OCI-LY1 (cell line): Measurements from ENCODE around the gene LSM11.

Experiments used
- H2AFZ ChIP-seq: fragments of 200-600 bp; sonication (generic), shearing (Covaris generic); 2 replicates; pipeline ENCODE4 v1.6.0; 2014; ENCODE audit warnings: antibody characterized with exemption, mild to moderate bottlenecking, low read length
- H3F3A ChIP-seq: fragments of 200-600 bp; sonication (generic), shearing (Covaris generic); 2 replicates; pipeline ENCODE4 v1.6.0; 2014; ENCODE audit warnings: mild to moderate bottlenecking, antibody characterized with exemption, low read length, moderate library complexity; ENCODE audit not compliant: insufficient read depth
- H3K27ac ChIP-seq: fragments of 200-600 bp; sonication (generic); 2 replicates; pipeline ENCODE4 v1.5.1; 2014; ENCODE audit warnings: low read length, mixed run types, mild to moderate bottlenecking, low read depth; ENCODE audit not compliant: poor library complexity, severe bottlenecking
- H3K27me3 ChIP-seq: fragments of 200-600 bp; sonication (generic); 2 replicates; pipeline ENCODE4 v1.6.0; 2014; ENCODE audit warnings: antibody characterized with exemption, mild to moderate bottlenecking, low read length, moderate library complexity; ENCODE audit not compliant: insufficient read depth
- H3K36me3 ChIP-seq: fragments of 200-600 bp; sonication (generic); 2 replicates; pipeline ENCODE4 v1.6.1; 2014; ENCODE audit warnings: mild to moderate bottlenecking, antibody characterized with exemption, low read length, moderate library complexity, mixed read lengths; ENCODE audit not compliant: insufficient read depth
- H3K4me1 ChIP-seq: fragments of 200-600 bp; sonication (generic); 2 replicates; pipeline ENCODE4 v1.5.1; 2014; ENCODE audit warnings: mild to moderate bottlenecking, low read length, moderate library complexity; ENCODE audit not compliant: insufficient read depth, severe bottlenecking
- H3K4me2 ChIP-seq: fragments of 200-600 bp; sonication (generic), shearing (Covaris generic); 2 replicates; pipeline ENCODE4 v1.6.1; 2014; ENCODE audit warnings: low read length
- H3K4me3 ChIP-seq: fragments of 200-600 bp; sonication (generic); 2 replicates; pipeline ENCODE4 v1.5.1; 2014; ENCODE audit warnings: low read length, low read depth, mild to moderate bottlenecking, mixed read lengths; ENCODE audit not compliant: poor library complexity, severe bottlenecking
- H3K79me2 ChIP-seq: fragments of 200-600 bp; shearing (Covaris generic); 2 replicates; pipeline ENCODE4 v1.6.1; 2016; ENCODE audit warnings: mixed run types, low read length, mixed read lengths; ENCODE audit not compliant: insufficient read depth
- H3K9ac ChIP-seq: fragments of 200-600 bp; sonication (generic), shearing (Covaris generic); 2 replicates; pipeline ENCODE4 v1.6.1; 2014; ENCODE audit warnings: mild to moderate bottlenecking, low read length, mixed read lengths
- H3K9me2 ChIP-seq: fragments of 200-600 bp; sonication (generic), shearing (Covaris generic); 2 replicates; pipeline ENCODE4 v1.6.1; 2014; ENCODE audit warnings: low read depth, mild to moderate bottlenecking, low read length, mixed read lengths
- H3K9me3 ChIP-seq: fragments of 200-600 bp; shearing (Covaris generic); 2 replicates; pipeline ENCODE4 v1.6.1; 2014; ENCODE audit warnings: low read length, mixed read lengths
- H4K20me1 ChIP-seq: fragments of 200-600 bp; sonication (generic), shearing (Covaris generic); 2 replicates; pipeline ENCODE4 v1.6.0; 2016; ENCODE audit warnings: mild to moderate bottlenecking, low read length; ENCODE audit not compliant: insufficient read depth
- CTCF ChIP-seq: fragments of 200-600 bp; sonication (generic), shearing (Covaris generic); IDR thresholded peaks from 2 replicates; pipeline ENCODE4 v1.5.1; 2017; ENCODE audit warnings: mild to moderate bottlenecking, antibody characterized with exemption, low read length, moderate library complexity, mixed read lengths
- EZH2 ChIP-seq: fragments of 200-600 bp; sonication (generic), shearing (Covaris generic); IDR thresholded peaks from 2 replicates; pipeline ENCODE4 v1.8.0; 2017; ENCODE audit warnings: borderline replicate concordance, mixed run types, mild to moderate bottlenecking, antibody characterized with exemption, low read length, moderate library complexity, mixed read lengths

Gene LSM11

DNA sequence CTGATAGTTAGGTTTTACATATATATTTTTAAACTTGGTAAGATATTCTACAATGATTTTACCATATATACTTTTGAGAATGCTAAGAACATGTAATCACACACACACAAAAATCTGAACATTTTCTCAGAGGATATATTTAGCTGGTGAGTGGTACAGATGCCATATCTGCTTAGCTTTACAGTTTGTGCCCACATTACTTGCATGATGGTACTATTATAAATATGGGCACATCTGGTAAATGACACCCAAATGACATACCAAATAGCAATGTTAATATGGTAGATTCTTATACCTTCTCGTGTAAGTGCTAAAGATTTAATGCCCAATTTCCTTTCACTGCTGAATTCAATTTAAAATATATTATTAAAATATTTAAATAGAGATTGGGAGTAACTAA, 56.6 kb downstream of the LSM11 start:
- Histone ChIP-seq H3K27ac (no peak overlapping the region), H4K20me1 (no peaks in the 10 kb centered on the region), H2AFZ (no peak overlapping the region), H3K4me1 (no peaks in the 10 kb centered on the region), H3K9ac (no peak overlapping the region), H3K4me2 (no peak overlapping the region), H3K4me3 (no peak overlapping the region), H3K9me3 (no peaks in the 10 kb centered on the region), H3K79me2 (no peaks in the 10 kb centered on the region), H3K27me3 (no peaks in the 10 kb centered on the region), H3K36me3 (peaks cover 69% of the 10 kb centered on the region), H3K9me2 (no peaks in the 10 kb centered on the region), H3F3A (no peaks in the 10 kb centered on the region)
- no peak for TF ChIP-seq EZH2
- TF ChIP-seq CTCF, result no peak

DNA sequence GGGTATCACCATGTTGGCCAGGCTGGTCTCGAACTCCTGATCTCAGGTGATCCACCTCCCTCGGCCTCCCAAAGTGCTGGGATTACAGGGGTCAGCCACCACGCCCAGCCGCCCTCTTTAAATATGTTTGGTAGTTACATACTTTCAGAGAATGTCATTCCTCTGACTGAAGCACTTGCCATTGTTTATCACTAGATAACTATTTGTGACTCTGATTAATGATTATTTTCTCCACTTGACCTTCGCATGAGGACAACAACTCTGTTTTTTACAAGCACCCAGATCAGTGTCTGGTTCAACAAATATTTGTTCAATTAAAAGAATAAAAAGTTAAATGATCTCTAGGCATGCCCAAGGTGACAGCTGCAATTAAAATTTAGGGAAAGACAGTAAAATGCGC, 59.2 kb downstream of the LSM11 start:
- H3K4me2 ChIP-seq, result no peak overlapping the region
- H2AFZ ChIP-seq, result no peak overlapping the region
- no peaks in the 10 kb centered on the region for H3K27me3 ChIP-seq
- H3K36me3 ChIP-seq, result peaks cover 73% of the 10 kb centered on the region
- no peaks in the 10 kb centered on the region for H3K9me3 ChIP-seq
- 0 out of 2 replicates have a peak, but pooled peaks cover 2% of the 10 kb centered on the region for H4K20me1 ChIP-seq
- H3K4me1 ChIP-seq, result no peaks in the 10 kb centered on the region
- H3K79me2 ChIP-seq, result no peaks in the 10 kb centered on the region
- H3K4me3 ChIP-seq, result no peak overlapping the region
- no peaks in the 10 kb centered on the region for H3F3A ChIP-seq
- TF ChIP-seq EZH2 (no peak), CTCF (no peak)
- no peaks in the 10 kb centered on the region for H3K9me2 ChIP-seq
- H3K9ac ChIP-seq, result no peak overlapping the region
- no peak overlapping the region for H3K27ac ChIP-seq

DNA sequence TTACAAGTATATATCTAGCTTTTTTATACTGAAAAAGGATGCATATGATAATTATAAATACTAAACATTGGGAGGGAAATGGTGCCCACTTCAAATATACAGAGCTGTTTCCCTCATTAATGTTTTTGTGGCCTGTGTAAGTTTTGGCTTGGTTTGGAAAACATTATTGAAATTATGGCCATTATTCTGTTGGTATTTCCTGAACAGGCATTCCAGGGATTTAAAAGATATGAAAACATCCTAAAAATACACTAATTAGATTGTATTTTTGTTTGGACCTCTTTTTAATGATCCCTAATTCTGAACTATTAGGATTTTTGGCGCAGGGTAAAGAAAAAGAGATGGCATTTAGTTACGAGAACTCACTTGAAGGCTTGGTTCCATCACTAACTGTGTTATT, 64.5 kb downstream of the LSM11 start:
- Histone ChIP-seq H3K79me2 (no peaks in the 10 kb centered on the region), H4K20me1 (0 out of 2 replicates have a peak, but pooled peaks cover 2% of the 10 kb centered on the region), H3K9ac (no peak overlapping the region), H3K4me1 (no peaks in the 10 kb centered on the region), H3K27ac (no peak overlapping the region), H3K9me3 (no peaks in the 10 kb centered on the region), H3K9me2 (no peaks in the 10 kb centered on the region), H3F3A (no peaks in the 10 kb centered on the region), H3K27me3 (no peaks in the 10 kb centered on the region), H2AFZ (no peak overlapping the region), H3K4me2 (no peak overlapping the region), H3K36me3 (peaks cover 94% of the 10 kb centered on the region), H3K4me3 (no peak overlapping the region)
- TF ChIP-seq CTCF (no peak), EZH2 (no peak)
